ENCODE measurements around the gene SETDB1. TPM values are rescaled to one million over a fixed set of nuclear protein-coding genes. Genes with fewer than 3 reads are reported as not detected.

Gene SETDB1
- total and polyA plus RNA-seq, 2 of the 8 experiments (the other 6 are each of a cell fraction or from before 2014, with no cell fraction given) = 27.5 to 48.8 TPM

DNA sequence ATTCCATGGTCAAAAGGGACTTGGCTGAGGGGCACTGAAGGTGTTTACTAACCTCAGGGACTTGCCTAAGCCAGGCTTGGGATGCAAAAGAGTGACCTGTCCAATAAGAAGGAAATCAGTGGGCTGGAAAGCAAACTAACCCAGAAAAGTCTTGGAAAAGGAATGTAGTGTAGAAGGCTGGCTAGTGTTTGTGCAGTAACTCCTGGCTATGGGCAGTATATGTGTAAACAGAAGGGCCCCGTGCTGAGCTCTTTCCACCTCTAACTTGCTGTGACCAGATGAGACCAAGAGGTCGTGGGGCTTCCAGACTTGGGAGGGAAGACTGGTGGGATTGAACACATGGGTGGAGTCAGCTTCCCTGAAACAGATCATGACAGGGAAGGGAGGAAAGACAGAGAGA lies 76.4 kb downstream of the SETDB1 start:
- Histone ChIP-seq H2BK20ac (ENCODE audit: low read length) (no peak overlapping the region), H3K9me3 (ENCODE audit: insufficient read depth in 2 of 2, low read depth in 1 of 2, low read length in 1 of 2) (no peaks in the 10 kb centered on the region), H3K23ac (ENCODE audit: insufficient read length) (no peak overlapping the region), H3K23me2 (ENCODE audit: low read depth, low read length) (peaks cover 3% of the 10 kb centered on the region; the same call in 1 of the 2 replicates), H3K4me1 (replicated peaks in 1 of 4; ENCODE audit: control insufficient read depth in 3 of 4, insufficient read depth in 4 of 4, low read length in 3 of 4) (peaks cover 1 to 8% (median 4%) of the 10 kb centered on the region in 4 experiments; a peak in 5 of 7 replicates), H3K79me2 (ENCODE audit: control insufficient read depth in 1 of 2, insufficient read depth in 2 of 2, low read length in 2 of 2) (no peaks in the 10 kb centered on the region), H2BK15ac (ENCODE audit: low read length) (no peak overlapping the region), H2AFZ (ENCODE audit: low read length) (no peak overlapping the region), H3K18ac (ENCODE audit: extremely low read depth, low read length) (no peak overlapping the region), H2BK120ac (replicated peaks; ENCODE audit: low read depth, low read length) (no peak overlapping the region), H4K8ac (ENCODE audit: extremely low read depth, insufficient read depth, low read length) (no peak overlapping the region), H3K56ac (replicated peaks; ENCODE audit: insufficient read length, low read depth, low read length) (no peak overlapping the region), H3K4ac (replicated peaks; ENCODE audit: insufficient read length, low read depth, low read length) (no peak overlapping the region), H3K36me3 (ENCODE audit: control insufficient read depth in 2 of 4, insufficient read depth in 4 of 4, low read length in 3 of 4) (peaks cover 0 to 7% (median 5%) of the 10 kb centered on the region in 4 experiments; a peak in 4 of 8 replicates), H4K20me1 (replicated peaks in 1 of 2; ENCODE audit: control insufficient read depth in 1 of 2, insufficient read depth in 2 of 2, low read length in 2 of 2) (no peaks in the 10 kb centered on the region), H4K91ac (replicated peaks; ENCODE audit: insufficient read length, low read length) (no peak overlapping the region), H3K27ac (ENCODE audit: low read depth, low read length) (no peak overlapping the region), H3K14ac (ENCODE audit: insufficient read length) (no peak overlapping the region), H2AK5ac (ENCODE audit: low read depth, low read length) (no peak overlapping the region), H3K27me3 (replicated peaks in 1 of 4; ENCODE audit: control insufficient read depth in 3 of 4, extremely low read depth in 1 of 4, insufficient read depth in 3 of 4, low read length in 3 of 4) (no peaks in the 10 kb centered on the region), H3K4me3 (ENCODE audit: extremely low read depth in 1 of 4, insufficient read depth in 2 of 4, low read depth in 3 of 4, low read length in 4 of 4) (no peak overlapping the region), H2BK5ac (ENCODE audit: low read depth, low read length) (no peak overlapping the region), H3K4me2 (ENCODE audit: insufficient read depth in 1 of 2, low read depth in 2 of 2, low read length in 2 of 2) (no peak overlapping the region), H3K9ac (replicated peaks in 1 of 4; ENCODE audit: extremely low read depth in 1 of 4, low read depth in 3 of 4, low read length in 3 of 4) (no peak overlapping the region), H4K5ac (ENCODE audit: insufficient read length, low read depth, low read length) (no peak overlapping the region), H3K79me1 (ENCODE audit: low read depth, low read length) (no peaks in the 10 kb centered on the region), H2BK12ac (ENCODE audit: low read depth, low read length) (no peak overlapping the region)
- no peak for FAIRE-seq
- no peak for DNase-seq (ENCODE audit: low read depth in 1 of 2, low spot score in 2 of 2)
- CTCF ChIA-PET (ENCODE audit: partially characterized antibody) = interaction anchor here (0.9 to 7.8 kb wide), 3 partner anchors 9 to 154 kb away, joined by 4 to 142 read pairs (median 4); partner anchors contain the start of genes ANXA9 and TNFAIP8L2
- 90% methylated on average over 2 of the region's 2 CpGs; no CpG with 5 or more reads in 1 of the 2 experiments for WGBS, 2 experiments (ENCODE audit: extremely low coverage in 1 of 2, insufficient coverage in 1 of 2, insufficient read length in 1 of 2, insufficient replicate concordance in 2 of 2, low coverage in 1 of 2, low lambda C conversion rate in 2 of 2, missing lambda C conversion rate in 1 of 2)
- POLR2A ChIA-PET (ENCODE audit: partially characterized antibody) = interaction anchor here (1.2 to 1.7 kb wide), 3 partner anchors 21 to 387 kb away, joined by 3 to 5 read pairs (median 4); partner anchors contain the start of gene ANXA9
- TF ChIP-seq CBX8 (IDR thresholded peaks at IDR 0.05; ENCODE audit: borderline replicate concordance, low read depth, low read length) (no peak), SP1 (IDR thresholded peaks at IDR 0.05; ENCODE audit: low read depth, low read length) (no peak)

Measured in H1 (cell line).